ENCODE results near the gene CDYL.

GRCh38 chr6:4925580-4925979, 149.4 kb downstream of the CDYL start:
- TF ChIP-seq CTCF (conservative IDR thresholded peaks at IDR 0.05; ENCODE audit: low read depth, low read length) (no peak), EZH2phosphoT487 (IDR thresholded peaks at IDR 0.05; ENCODE audit: borderline replicate concordance, low read length) (no peak), EZH2 (IDR thresholded peaks at IDR 0.05; ENCODE audit: low read length, unreplicated experiment) (no peak)

All from PC-3 (cell line).